Measurements from ENCODE around the gene GRIN2A. TPM values are rescaled to one million over a fixed set of nuclear protein-coding genes. Genes with fewer than 3 reads are reported as not detected.

Gene GRIN2A
- total RNA-seq, 1 donor from 2014 or later = not detected

GRCh38 chr16:10022098-10022497 lies 160.1 kb downstream of the GRIN2A start:
- H3K27ac Mint-ChIP-seq (ENCODE audit: unreplicated experiment) = no peak overlapping the region
- no peak overlapping the region for H3K4me3 Mint-ChIP-seq (ENCODE audit: unreplicated experiment)
- no peak for DNase-seq (ENCODE audit: low spot score)
- H3K4me1 Mint-ChIP-seq (ENCODE audit: low read depth) = no peaks in the 10 kb centered on the region
- no peaks in the 10 kb centered on the region for H3K27me3 Mint-ChIP-seq (ENCODE audit: low read depth)
- no peak for TF ChIP-seq CTCF (IDR thresholded peaks at IDR 0.05)
- no peaks in the 10 kb centered on the region for H3K36me3 Mint-ChIP-seq (ENCODE audit: low read depth)
- H3K9me3 Mint-ChIP-seq (ENCODE audit: low read depth) = no peaks in the 10 kb centered on the region

GRCh38 chr16:10020866-10021265 lies 161.4 kb downstream of the GRIN2A start:
- H3K36me3 Mint-ChIP-seq (ENCODE audit: low read depth) = no peaks in the 10 kb centered on the region
- TF ChIP-seq CTCF (IDR thresholded peaks at IDR 0.05) = no peak
- H3K4me1 Mint-ChIP-seq (ENCODE audit: low read depth) = no peaks in the 10 kb centered on the region
- no peaks in the 10 kb centered on the region for H3K27me3 Mint-ChIP-seq (ENCODE audit: low read depth)
- no peak overlapping the region for H3K4me3 Mint-ChIP-seq (ENCODE audit: unreplicated experiment)
- no peak for DNase-seq (ENCODE audit: low spot score)
- H3K27ac Mint-ChIP-seq (ENCODE audit: unreplicated experiment) = no peak overlapping the region
- no peaks in the 10 kb centered on the region for H3K9me3 Mint-ChIP-seq (ENCODE audit: low read depth)

- Mint-ChIP-seq H3K9me3 (ENCODE audit: low read depth) (no peaks in the 10 kb centered on the region), H3K27me3 (ENCODE audit: low read depth) (peaks cover 1% of the 10 kb centered on the region), H3K36me3 (ENCODE audit: low read depth) (no peaks in the 10 kb centered on the region), H3K27ac (ENCODE audit: unreplicated experiment) (no peak overlapping the region), H3K4me3 (ENCODE audit: unreplicated experiment) (no peak overlapping the region), H3K4me1 (ENCODE audit: low read depth) (no peaks in the 10 kb centered on the region)
- TF ChIP-seq CTCF (IDR thresholded peaks at IDR 0.05) = no peak
- DNase-seq (ENCODE audit: low spot score) = no peak
Observed at GRCh38 chr16:10016752-10017151, 165.5 kb downstream of the GRIN2A start.

- Mint-ChIP-seq H3K36me3 (ENCODE audit: low read depth) (no peaks in the 10 kb centered on the region), H3K27me3 (ENCODE audit: low read depth) (peaks cover 1% of the 10 kb centered on the region), H3K9me3 (ENCODE audit: low read depth) (no peaks in the 10 kb centered on the region), H3K27ac (ENCODE audit: unreplicated experiment) (no peak overlapping the region), H3K4me3 (ENCODE audit: unreplicated experiment) (no peak overlapping the region), H3K4me1 (ENCODE audit: low read depth) (no peaks in the 10 kb centered on the region)
- TF ChIP-seq CTCF (IDR thresholded peaks at IDR 0.05) = no peak
- DNase-seq (ENCODE audit: low spot score) = no peak
Observed at GRCh38 chr16:10015397-10015796, 166.8 kb downstream of the GRIN2A start.

GRCh38 chr16:10013774-10014173 lies 168.5 kb downstream of the GRIN2A start:
- Mint-ChIP-seq H3K36me3 (ENCODE audit: low read depth) (no peaks in the 10 kb centered on the region), H3K27me3 (ENCODE audit: low read depth) (peaks cover 1% of the 10 kb centered on the region), H3K4me3 (ENCODE audit: unreplicated experiment) (no peak overlapping the region), H3K9me3 (ENCODE audit: low read depth) (no peaks in the 10 kb centered on the region), H3K4me1 (ENCODE audit: low read depth) (no peaks in the 10 kb centered on the region), H3K27ac (ENCODE audit: unreplicated experiment) (no peak overlapping the region)
- TF ChIP-seq CTCF (IDR thresholded peaks at IDR 0.05) = no peak
- DNase-seq (ENCODE audit: low spot score) = no peak

Measured in chondrocyte (in vitro differentiated cells).